Stimulated activated CD8-positive, alpha-beta memory T cell treated with anti-CD3 and anti-CD28 coated beads, Interleukin-7, amount 100 ng/mL, for 24 hours (primary cell): ENCODE data around the gene DNAL4.

Experiments
- DNase-seq: peaks from one replicate; pipeline ENCODE4 v3.0.0-alpha.2; 2020; ENCODE audit warnings: low read depth

The DNAL4 gene

DNA sequence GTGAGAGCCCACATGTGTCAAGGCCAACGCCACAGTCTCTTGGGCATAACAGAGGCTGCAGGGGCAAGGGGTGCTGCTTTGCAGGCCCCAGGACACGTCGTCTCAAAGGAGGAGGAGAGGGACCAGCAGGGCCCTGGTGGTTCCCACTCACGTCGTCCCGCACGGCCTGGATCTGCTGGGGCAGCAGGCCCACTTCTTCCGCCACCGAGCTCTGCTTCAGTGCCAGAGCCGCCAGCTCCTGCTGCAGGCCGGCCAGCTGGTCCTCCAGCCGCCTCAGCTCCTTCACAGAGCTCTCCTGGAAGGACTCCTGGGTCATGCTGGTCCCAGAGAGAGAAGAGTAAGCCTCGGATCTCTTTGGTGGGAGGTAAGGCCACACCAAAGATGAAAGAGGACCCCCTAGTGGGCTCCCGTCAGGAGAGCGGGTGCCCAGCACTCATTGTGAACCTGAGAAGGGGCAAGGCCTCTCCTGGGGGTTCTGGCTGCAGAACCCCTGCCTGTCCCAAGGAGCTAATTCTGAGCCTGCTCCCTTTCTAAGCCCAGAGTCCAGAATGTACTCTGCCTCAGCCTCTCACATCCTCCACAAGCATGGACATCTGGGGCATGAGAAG, 53.7 kb downstream of the DNAL4 start:
- no peak for DNase-seq

GRCh38 chr22:38739300-38740055, 54.5 kb downstream of the DNAL4 start:
- DNase-seq = no peak

DNA sequence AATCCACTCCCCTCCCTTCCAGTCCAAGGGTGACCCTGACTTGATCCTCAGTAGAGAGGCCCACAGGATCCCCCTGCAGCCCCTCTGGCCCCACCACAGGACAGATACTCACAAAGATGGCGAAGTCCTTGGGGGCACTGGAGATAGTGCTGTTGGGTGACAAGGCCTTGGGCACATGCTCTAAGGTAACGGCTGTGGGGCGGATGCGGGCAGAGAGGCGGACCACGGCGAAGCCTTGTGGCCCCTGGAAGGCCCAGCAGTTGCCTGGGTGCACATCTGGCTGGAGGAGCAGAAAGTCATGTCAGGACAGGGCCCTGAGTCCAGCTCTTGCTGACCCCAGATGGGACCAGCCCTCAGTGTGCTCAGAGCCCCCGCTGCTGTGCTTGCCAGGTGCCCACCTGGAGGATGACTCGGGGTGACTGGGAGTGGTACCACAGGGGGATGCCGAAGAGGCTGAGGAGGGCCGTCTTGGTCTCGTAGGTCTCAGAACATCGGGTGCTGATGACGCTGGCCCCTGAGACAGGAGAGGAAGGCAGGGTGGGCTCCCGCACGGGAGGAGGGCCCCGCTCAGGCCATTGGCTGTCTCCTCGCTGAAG, 55.4 kb downstream of the DNAL4 start:
- DNase-seq = no peak

GRCh38 chr22:38737302-38738060, 56.5 kb downstream of the DNAL4 start:
- no peak for DNase-seq

GRCh38 chr22:38736257-38736570, 57.7 kb downstream of the DNAL4 start:
- DNase-seq = no peak

GRCh38 chr22:38735465-38736256, 58.3 kb downstream of the DNAL4 start:
- DNase-seq = no peak

DNA sequence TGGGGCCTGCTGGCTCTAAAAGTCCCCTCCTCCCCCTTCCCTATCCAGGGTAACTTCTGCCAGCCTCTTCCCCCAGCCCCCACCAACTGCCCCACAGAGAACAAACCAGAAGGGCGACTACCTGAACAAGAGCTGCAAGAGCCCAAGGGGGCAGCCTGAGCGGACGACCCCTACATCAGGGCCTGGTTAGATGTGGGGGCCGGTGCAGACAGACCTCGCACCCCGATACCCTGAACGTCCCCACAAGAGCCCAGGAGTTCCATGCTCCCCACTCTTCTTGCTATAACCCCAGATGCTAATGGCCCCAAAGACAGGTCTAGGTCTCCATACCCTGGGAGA, 58.8 kb downstream of the DNAL4 start:
- no peak for DNase-seq

DNA sequence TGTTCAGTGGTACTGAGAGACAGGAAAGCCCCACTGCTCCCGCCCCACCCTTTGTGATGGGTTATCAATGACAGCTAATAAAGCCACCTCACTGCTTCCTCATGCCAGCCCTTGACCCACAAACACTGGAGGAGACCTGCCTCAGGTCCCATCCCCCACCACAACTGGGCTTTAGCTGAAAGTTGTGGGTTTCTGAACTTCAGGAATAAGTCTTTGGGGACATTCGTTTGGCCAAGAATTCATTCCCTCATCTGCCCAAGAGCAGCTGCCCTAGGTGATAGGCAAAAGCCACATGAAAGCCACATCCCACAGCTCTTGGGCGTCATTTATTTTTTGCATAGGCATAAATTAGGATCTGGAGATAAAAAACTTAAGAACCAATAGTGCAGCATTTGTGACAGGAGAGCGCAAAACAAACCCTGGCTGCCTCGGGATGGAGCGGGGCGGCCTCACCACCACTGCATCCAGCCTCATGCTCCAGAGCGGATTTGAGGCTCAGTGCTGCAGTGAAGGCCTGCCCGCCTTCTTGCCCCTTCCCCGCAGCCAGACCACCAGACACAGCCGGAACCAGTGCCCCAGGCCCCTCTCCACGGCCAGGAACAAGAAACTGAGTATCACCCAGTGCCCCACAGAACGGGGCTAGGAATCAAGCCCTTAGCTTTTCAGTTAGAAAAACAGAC, 59.4 kb downstream of the DNAL4 start:
- no peak for DNase-seq

GRCh38 chr22:38733724-38734381, 60.1 kb downstream of the DNAL4 start:
- DNase-seq = no peak

DNA sequence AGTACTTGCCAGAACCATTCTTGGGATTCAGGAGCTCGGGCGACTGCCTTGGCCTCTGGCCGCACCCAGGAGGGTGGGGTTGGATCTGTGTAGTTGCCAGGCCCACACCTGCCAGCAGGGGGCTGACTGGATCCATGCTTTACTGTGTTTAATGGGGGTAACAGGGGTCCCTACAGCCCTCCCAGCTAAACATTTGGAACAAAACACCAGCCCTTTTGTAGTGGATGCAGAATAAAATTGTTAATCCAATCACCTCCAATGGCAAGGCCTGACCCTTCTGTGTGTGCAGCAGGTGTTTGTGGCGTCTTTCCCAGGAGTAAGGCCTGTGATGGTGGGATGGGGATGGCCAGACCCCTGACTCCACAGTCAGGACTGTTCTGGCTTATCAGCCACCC, 60.6 kb downstream of the DNAL4 start:
- no peak for DNase-seq

- no peak for DNase-seq
Observed at GRCh38 chr22:38732251-38732815, 61.6 kb downstream of the DNAL4 start.

DNA sequence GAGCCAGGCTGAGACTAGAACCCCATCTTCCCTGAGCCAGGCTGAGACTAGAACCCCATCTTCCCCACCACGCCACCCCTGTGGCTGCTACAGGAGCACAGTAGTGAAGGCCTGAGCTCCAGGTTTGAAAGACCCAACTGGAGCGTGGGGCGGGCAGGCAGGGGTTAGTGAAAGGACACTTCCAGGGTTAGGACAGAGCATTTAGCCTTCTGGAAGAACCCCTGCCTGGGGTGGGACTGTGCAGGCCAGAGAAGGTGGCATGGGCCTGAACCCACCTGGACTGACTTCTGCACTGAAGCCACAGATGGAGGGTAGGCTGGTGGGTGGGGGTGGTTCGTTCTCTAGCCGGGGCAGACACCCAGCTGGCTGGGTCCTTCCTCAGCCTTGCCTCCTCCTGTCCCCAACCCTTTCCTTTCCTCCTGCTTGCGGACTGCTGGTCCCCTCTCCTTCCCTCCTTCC, 62.2 kb downstream of the DNAL4 start:
- no peak for DNase-seq

DNA sequence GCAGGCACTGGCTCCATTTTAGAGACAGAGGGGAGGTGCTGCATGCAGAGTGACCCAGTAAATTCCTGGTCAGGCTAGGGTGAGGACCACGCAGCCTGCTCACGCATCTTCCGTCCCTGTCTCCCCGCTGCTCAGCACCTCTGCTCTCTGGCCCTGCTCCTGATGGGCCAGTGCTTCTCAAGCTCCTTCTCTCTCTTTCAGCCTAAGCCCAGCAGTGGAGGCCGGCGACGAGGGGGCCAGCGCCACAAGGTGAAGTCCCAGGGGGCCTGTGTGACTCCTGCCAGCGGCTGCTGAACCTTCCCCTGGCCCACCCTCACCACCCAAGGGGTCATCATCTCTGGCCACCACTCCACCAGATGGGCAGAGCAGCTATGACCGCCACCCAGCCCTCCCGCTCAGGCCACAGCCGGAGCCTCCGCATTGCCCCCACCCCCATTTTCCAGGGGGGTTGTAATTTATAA, 63.5 kb downstream of the DNAL4 start:
- no peak for DNase-seq

GRCh38 chr22:38729946-38730345, 64.0 kb downstream of the DNAL4 start:
- DNase-seq = no peak

DNA sequence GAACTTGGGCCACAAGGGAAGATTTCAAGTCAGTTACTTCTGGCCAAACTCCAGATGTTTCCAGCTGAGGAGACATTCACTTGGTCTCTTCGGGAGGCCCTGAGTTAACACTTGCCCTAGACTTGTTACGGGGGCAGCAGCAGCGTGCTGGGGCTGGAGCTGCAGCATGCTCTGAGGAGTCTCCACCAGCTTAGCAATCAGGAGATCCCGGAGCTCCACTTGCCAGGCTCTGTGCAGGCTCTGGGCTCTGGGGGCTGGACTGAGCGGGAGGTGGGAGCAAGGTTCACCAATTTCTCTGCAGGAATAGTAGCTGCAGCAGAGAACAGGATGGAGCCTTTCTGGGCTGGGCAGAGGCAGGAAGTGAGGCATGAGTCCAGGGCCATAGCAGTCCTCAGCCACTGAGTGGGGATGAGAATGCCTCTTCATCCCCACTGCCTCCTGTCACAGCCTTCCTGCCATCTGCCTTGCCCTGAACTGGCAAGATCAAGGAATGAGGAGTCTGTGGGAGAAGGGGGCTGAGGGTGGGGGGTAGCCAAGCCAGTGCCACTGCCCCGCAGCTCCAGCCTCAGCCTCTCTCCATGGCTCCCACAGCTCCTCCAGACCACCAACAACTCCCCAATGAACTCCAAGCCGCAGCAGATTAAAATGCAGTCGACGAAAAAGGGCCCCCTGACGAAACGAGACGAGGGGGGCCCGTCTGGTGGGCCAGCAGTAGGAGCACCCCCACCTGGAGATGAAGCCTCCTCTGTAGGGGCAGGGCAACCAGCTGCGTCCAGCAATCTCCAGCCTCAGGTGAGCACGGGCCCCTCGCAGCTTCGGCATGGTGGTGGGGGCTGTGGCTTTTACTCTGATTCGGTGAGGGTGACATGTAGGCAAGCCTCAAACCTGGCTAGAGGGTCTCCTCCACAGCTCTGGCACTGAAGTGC, 64.8 kb downstream of the DNAL4 start:
- DNase-seq = no peak
